GM12865 (cell line): ENCODE measurements around the gene DDA1.

Source experiments
- DNase-seq: peaks from one replicate; pipeline ENCODE4 v3.0.0; 2010; ENCODE audit warnings: low read depth
- H3K4me3 ChIP-seq: 2 replicates; pipeline ENCODE4 v1.5.1; 2011; ENCODE audit warnings: mild to moderate bottlenecking, low read depth, low read length, control low read depth
- CTCF ChIP-seq: IDR thresholded peaks from 2 replicates; pipeline ENCODE4 v1.5.1; 2011; ENCODE audit warnings: low read length, control low read depth, low read depth, inconsistent platforms; ENCODE audit not compliant: insufficient read depth; ENCODE audit errors: missing control alignments

The DDA1 gene

GRCh38 chr19:17314007-17314593 is 4.7 kb downstream of the DDA1 start:
- no peak overlapping the region for H3K4me3 ChIP-seq
- no peak for TF ChIP-seq CTCF
- DNase-seq, result no peak

- no peak for TF ChIP-seq CTCF
- DNase-seq, result no peak
- H3K4me3 ChIP-seq, result no peak overlapping the region
Measured at GRCh38 chr19:17318966-17319365, 9.6 kb downstream of the DDA1 start.

- DNase-seq, result no peak
Measured at GRCh38 chr19:17319473-17320238, 10.3 kb downstream of the DDA1 start.

GRCh38 chr19:17320435-17320834 is 11.1 kb downstream of the DDA1 start:
- H3K4me3 ChIP-seq, result no peak overlapping the region
- DNase-seq, result no peak
- TF ChIP-seq CTCF, result no peak

More at GRCh38 chr19:17319473-17320238, 10.3 kb downstream of the DDA1 start:
- no peak for TF ChIP-seq CTCF
- no peak overlapping the region for H3K4me3 ChIP-seq

GRCh38 chr19:17321655-17322489 is 12.5 kb downstream of the DDA1 start:
- no peak for TF ChIP-seq CTCF
- no peak for DNase-seq
- no peak overlapping the region for H3K4me3 ChIP-seq

GRCh38 chr19:17322854-17323253 is 13.5 kb downstream of the DDA1 start:
- no peak overlapping the region for H3K4me3 ChIP-seq
- DNase-seq, result no peak
- no peak for TF ChIP-seq CTCF
